NCI-H2107 treated with DMSO at 0.1 percent for 48 hours (cell line): ENCODE measurements around the gene ULK4.
A peak's percentile ranks its signal among the peaks of the same experiment; 100 is the strongest.
"Not testable (repeated sequence)": the region's sequence is repeated elsewhere in the genome, so short reads cannot be mapped to it uniquely, and the experiment has no call there.

Experiments used
- DNase-seq: peaks from one replicate; lab custom pipeline; 2025; ENCODE audit not compliant: unreplicated experiment; lab: John Stamatoyannopoulos, UW

The ULK4 gene

GRCh38 chr3:41874022-41874421 lies 87.9 kb downstream of the ULK4 start:
- DNase-seq, result no peak

GRCh38 chr3:41872157-41872556 lies 89.7 kb downstream of the ULK4 start:
- DNase-seq, result no peak

DNA sequence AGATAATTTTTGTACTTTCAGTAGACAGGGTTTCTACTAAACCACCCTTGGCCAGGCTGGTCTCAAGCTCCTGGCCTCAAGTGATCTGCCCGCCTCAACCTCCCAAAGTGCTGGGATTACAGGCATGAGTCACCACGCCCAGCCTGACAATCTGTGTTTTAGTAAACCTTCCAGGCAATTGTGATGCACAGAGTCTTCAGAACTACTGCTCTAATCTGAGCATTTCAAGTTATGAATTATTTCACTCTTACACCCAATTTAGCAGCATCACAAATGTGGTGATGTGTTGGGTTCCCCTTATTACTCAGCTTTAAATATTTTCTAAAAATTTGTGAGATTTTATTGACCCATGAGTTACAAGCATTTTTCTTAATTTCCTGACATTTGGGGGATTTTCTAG lies 94.4 kb downstream of the ULK4 start:
- DNase-seq, result no peak

DNA sequence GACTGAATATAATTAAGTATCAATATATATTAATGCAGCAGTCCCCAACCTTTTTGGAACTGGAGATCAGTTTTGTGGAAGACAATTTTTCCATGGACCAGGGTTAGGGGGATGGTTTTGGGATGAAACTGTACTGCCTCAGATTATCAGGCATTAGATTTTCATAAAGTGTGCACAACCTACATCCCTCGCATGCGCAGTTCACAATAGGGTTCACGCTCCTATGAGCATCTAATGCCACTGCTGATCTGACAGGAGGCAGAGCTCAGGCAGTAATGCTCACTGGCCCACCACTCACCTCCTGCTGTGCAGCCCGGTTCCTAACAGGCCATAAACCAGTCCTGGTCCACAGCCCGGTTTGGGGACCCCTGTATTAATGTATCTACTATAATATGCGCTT lies 95.6 kb downstream of the ULK4 start:
- no peak for DNase-seq

GRCh38 chr3:41863024-41863423 lies 98.9 kb downstream of the ULK4 start:
- no peak for DNase-seq

DNA sequence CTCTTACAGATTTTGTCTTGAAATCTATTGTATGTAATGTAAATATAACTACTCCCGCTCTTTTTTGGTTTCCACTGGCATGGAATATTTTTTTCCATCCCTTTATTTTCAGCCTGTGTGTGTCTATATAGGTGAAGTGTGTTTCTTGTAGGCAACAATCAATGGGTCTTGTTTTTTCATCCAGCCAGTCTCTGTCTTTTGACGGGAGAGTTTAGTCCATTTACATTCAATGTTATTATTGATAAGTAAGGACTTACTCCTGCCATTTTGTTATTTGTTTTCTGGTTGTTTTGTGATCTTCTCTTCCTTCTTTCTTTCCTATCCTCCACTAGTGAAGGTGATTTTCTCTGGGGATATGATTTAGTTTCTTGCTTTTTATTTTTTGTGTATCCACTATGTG lies 101.4 kb downstream of the ULK4 start:
- not testable (repeated sequence) for DNase-seq

- DNase-seq, result no peak
These were observed 106.9 kb downstream of the ULK4 start for GRCh38 chr3:41854956-41855355.

- no peak for DNase-seq
These were observed 108.2 kb downstream of the ULK4 start for GRCh38 chr3:41853540-41854196.

GRCh38 chr3:41848753-41849574 lies 112.9 kb downstream of the ULK4 start:
- DNase-seq, result no peak

DNA sequence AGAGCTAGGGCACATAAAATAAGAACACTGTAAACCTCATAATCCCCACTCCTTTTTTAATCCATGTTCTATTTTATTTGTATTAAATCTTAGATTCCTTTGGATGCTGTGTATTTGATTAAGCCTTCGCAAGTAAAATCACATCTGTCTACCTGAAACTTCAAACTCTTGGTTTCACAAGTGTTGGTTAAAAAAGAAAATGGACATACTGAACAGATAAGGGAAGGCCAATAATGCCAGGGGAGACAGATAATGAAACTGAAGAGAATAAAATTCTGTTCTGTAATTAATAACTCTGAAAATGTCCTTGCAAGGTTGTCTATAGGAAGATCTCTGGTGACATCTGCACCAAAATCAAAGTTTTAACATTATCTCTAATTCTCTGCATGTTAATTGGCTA lies 114.2 kb downstream of the ULK4 start:
- no peak for DNase-seq

- DNase-seq, result no peak
These were observed 115.1 kb downstream of the ULK4 start for GRCh38 chr3:41846850-41847249.

- DNase-seq, result no peak
These were observed 116.1 kb downstream of the ULK4 start for GRCh38 chr3:41845826-41846225.

DNA sequence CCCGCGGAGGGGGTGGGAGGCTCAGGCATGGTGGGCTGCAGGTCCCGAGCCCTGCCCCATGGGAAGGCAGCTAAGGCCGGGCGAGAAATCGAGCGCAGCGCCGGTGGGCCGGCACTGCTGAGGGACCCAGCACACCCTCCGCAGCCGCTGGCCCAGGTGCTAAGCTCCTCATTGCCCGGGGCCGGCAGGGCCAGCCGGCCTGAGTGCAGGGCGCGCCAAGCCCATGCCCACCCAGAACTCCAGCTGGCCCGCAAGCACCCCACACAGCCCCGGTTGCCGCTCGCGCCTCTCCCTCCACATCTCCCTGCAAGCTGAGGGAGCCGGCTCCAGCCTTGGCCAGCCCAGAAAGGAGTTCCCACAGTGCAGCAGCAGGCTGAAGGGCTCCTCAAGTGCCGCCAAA lies 117.6 kb downstream of the ULK4 start:
- not testable (repeated sequence) for DNase-seq

GRCh38 chr3:41840936-41841668 lies 120.8 kb downstream of the ULK4 start:
- not testable (repeated sequence) for DNase-seq

DNA sequence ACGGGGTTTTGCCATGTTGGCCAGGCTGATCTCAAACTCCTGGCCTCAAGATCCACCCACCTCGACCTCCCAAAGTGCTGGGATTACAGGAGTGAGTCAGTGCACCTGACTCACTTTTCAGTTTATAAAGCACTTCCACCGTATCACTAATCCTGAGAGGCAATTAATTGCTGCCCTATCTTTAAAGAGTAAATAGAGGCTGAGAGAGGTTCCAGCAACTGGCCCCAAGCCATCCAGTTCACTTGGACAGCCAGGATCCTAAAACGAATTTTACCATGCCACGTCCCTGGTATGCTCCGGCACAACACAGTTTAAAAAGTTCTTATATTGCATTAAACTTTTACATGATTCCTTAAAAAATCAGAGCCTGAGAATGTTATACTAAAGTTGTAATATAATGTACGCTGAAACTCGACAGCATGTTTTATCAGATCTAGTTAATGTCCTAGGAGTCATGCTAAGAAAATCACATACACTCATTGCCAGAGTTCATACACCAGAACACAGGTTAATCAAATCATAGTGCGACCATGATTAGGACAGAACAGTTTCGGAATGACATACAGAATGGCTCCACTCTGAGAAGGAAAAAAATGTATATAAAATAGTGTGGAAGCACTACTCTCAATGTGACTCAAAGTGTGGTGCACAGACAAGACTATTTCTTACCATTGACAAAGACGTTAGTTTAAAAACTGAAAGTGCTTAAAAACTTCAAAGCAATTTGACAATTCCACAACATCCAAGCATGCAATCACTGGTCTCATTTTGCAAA lies 125.4 kb downstream of the ULK4 start:
- DNase-seq, result no peak

- no peak for DNase-seq
These were observed 128.3 kb downstream of the ULK4 start for GRCh38 chr3:41833628-41834027.

- no peak for DNase-seq
These were observed 142.7 kb downstream of the ULK4 start for GRCh38 chr3:41819236-41819635.

GRCh38 chr3:41808618-41809017 lies 153.3 kb downstream of the ULK4 start:
- DNase-seq, result no peak

DNA sequence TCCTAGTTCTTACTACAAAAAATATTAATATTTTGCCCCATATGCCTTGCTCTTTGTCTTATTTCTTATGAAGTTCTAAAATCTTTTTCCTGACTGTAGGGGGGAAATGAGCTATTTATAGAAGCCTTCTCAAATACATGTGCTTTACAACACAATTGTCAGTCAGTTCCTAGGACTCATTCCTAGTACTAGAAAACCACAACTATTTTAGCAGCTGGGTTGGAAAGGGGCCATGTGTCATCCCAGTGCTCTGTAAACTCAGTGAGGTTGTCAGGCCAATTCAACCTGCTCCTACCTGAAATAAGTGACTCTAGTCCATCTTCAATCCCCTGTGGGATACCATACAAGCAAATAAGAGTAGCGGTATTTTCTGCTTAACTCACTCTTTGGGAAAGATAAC lies 153.8 kb downstream of the ULK4 start:
- DNase-seq, result peak; percentile 11

DNA sequence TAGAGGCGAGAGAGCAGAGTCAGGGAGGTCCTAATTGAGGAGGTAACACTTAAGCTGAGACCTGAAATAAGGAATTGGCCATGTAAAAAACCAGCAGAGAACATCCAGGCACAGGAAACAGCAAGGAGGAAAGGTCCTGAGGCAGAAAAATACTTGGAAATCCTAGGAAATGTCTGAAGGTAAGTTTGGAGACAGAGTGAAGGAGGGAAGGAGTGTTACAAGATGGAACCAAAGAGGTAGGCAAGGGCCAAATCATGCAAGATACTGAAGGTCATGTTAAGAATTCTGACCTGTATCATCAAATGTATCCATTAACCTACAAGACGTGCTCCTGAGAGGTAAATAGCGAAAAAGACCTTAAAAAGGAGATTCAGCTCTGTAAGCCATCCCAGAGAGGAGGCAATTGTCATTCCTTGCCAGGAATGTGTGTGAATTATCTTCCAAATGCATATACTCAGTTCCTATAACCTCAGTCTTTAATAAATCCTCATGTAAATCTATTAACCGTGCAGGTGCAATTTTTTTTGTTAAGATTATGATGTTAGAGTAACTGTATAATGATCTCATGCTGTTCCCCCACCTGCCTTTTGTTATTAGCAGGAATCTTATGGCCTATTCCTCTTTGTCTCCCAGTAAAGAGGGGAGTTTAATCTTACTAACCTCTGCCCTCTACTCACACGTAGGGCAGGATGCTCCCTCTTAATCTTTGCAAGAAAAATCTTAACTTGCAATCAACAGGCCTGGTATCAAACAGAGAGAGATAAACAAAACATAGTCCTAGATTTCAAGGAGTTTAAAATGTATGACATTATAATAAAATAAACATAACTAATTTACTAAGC lies 166.9 kb downstream of the ULK4 start:
- no peak for DNase-seq
